SHP77 treated with DMSO at 0.1 percent for 48 hours (cell line): ENCODE results near the gene SMAD1.

Experiments
- DNase-seq: peaks from one replicate; lab custom pipeline; 2025; lab: John Stamatoyannopoulos, UW

The SMAD1 gene

DNA sequence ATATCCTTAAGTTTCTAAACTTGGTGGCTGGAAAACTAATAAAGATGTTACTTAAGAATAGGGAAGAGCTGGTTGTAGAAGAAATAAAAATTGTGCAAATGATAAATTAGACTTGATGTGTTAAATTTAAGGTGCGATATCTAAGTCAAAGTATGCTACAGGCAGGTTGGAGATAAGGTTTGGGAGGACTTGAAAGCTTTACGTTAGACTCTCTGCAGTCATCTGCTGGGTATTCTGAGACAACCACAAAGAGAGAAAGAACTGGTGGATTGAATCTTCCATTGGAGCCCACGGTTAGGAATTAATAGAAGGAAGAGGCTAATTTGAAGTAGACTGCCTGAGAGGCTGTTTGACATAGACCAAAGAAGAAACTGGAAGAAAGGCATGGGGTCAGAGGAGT lies 7.9 kb downstream of the SMAD1 start:
- no peak for DNase-seq

DNA sequence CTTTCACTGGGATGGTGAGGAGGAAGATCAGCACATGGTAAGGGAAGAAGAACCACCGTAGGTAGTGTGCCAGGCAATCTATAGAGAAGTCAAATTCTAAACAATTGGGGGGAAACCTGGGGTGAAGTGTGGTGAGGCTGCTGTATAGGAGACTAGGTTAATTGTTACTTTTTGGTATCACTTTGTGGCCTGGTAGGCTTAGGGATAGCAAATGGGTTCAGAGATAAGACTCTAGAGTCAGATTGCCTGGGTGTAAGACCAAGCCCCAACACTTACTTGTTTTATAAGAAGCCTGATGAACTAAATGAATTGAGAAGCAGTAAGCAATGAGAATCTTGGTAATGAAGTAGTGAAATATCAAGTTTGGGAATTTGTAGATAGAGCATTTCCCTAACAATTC lies 8.7 kb downstream of the SMAD1 start:
- DNase-seq, result no peak

DNA sequence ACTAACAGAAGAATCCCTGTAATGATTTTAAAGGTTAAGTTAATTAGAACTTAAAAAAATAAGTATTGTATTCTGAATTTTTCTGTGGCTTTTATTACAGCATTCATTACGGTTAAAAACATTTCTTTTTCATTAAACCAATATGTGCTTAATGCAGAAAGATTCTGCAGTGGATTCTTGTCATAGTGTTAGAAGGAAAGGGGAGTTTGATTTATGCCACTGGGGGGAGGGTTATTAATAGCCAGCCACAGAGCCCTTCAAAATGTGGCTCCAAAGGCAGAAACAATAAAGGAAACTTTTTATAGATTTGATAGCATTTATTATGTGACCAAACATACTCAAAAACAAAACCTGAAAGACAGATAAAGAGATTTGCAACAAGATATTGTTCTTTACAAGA lies 9.1 kb downstream of the SMAD1 start:
- no peak for DNase-seq

DNA sequence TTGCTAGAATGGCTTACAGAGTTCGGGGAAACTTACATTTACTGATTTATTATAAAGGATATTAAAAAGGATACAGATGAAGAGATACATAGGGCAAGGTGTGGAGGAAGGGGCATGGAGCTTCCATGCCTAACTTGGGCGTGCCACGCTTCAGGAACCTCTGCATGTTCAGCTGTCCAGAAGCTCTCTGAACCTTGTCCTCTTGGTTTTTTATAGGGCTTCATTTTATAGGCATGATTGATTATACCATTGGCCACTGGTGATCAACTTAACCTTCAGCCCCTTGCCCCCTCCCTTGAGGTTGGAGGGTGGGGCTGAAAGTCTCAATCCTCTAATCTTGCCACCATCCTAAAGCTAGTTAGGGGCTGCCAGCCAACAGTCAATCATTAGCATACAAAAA lies 10.7 kb downstream of the SMAD1 start:
- DNase-seq, result no peak

DNA sequence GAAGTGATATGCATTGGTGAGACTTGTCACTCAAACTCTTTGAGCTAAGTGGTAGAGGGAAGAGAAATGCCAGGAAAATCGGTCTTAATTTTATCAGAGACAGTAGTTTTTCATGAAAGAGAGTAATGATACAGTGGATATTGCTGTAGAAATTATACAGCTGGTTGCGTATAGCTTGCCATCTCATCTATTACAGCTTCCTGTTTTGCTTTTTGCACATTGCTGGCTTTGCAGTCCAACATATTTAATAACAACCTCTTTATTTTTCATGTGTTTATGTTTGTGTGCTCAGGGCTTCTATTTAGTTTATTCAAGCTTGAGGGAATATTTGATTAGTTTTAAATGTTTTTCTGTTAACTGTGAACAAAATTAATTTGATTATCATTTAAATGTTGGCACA lies 11.5 kb downstream of the SMAD1 start:
- DNase-seq, result no peak

DNA sequence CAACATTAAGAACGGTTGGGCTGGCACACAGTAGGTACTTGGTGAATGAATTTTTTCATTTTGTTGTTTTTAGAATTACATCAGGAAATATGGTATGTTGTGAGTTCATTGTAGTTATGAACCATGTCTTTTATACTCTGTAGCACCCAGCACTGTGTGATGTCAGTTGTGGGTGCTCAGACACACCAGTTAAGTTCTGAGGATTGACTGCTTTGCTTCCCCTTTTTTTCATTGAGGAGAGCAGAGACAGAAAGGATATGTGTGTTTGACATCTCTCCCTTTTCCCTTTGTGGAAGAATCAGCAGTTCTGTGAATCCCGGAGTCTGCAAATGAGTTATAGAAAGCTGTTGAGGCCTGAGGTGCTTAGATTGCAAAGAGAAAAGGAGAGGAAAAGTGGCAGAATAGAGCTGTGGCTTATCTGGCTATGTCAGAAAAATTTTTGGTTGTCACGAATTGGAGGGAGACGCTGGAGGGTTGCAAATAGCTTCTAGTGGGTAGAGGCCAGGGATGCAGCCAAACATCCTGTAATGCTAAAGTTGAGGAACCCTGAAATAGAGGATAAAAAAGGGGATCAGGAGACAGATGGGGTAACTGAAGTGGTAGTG lies 13.1 kb downstream of the SMAD1 start:
- DNase-seq, result no peak

DNA sequence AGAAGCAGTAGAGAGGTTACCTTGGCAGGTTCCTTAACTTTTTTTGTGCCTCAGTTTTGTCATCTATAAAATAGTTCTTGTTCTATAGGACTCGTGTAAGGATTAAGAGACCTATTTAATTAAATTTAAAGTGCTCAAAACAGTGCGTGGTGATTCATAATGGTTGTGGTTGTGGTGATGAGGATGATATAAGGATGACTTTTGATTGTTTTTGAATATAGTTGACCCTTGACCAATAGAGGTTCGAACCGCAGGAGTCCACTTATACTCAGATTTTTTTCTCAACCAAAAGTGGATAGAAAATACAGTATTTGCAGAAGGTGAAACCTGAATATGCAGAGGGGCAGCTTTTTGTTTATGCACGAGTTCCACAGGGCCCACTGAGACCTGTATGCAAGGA lies 14.6 kb downstream of the SMAD1 start:
- DNase-seq, result no peak

DNA sequence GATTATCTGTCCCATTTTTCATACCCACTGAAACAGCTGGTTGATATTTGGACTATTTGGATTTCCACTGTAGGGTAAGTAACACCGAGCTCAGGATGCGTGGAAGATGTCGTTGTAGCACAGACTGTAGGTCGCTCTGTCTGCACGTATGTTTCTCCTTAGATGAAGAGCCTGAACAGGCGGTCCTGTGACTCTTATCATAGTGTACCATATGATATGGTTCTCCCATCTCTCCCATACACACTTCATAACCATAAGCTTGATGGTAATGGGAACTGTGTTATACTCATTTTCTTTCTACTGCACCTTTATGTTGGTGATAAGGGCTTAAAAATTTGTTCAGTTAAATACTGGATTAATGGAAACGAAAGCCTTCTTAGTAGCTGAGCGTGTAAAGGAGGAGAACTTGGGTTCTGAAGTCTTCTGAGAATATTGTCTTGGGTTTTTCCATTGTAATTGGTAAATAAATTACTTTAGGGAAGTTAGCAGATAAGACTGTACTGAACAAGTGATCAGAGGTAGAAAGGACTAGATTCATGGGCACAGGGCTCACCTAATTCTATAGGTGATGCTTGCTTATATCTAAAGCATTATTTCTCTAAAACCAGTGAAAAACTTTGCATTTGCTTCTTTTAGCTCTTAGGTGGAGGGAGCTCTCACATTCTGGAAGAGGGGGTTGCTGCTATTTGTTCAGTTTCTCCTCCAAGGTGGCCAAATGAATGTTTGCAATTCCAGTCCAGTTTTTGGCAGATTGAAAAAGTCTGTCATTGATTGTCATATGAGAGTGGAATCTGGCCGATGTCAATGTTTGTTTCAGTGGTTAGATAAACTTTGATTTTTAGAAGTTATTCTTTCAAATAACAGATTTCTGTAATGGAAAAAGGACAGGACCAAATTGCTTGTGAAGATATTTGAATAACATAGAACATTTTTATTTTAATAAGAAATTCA lies 15.8 kb downstream of the SMAD1 start:
- DNase-seq, result no peak

DNA sequence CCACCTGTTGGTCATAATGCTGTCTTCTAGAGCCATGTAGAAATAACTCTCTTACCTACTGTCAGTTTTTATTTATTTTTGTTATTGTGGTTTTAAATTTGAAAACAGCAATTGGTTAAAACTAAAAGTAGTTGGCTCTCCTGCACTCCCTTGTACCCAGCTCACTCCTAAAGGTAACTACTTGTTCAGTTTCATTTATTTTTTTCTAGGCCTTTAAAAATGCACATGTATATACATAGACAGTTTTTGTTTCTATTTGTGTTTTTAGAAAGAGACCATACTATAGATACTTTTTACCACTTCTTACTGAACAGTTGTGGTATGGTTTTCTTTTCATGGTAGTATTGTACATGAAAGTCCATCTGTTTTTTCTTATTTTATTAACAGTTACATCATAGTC lies 16.8 kb downstream of the SMAD1 start:
- DNase-seq, result no peak

DNA sequence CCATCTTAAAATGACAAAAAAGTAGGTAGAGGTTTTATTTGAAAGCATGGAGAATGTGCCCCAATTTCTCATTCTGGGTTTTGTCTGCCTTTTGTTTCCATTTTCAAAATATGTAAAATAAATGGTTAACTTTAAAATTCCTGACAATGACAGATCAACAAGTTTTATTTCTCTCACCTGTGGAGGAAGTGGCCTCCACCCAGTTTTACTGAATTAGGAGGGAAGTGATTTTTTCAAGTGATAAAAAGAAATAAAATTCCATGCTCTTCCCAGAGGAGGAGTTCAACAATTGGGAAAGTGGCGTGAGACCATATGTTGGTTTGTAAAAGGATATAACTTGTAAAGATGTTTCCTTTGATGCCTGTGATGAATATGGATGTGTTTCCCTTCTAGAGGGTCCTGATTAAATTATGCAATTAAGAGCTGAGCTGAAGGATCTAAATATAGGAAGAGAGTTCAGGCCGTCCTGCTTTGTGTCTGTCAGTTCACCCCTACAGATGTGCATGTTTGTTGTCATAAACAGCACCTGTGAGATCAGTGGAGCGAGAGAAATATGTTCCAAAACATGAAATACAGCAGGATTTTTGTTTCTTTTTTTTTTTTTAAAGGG lies 19.5 kb downstream of the SMAD1 start:
- no peak for DNase-seq

DNA sequence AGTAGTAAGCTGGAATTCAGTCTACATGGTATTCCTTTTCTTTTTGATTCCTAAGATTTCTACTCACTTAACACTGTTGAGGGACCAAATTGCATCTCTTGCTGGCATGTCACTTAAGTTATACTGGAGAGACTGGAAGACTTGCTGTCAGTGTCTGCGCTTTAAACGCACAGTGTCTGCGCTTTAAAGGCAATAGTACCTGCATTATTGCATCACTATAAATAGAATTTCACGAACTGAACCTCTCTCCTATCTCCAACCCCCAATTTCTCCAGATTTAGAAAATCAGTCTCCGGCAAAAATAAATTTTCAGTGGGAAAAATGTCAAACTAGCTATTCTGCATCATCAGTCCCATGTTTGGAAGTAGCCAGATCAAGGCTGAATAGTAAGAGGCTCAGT lies 21.2 kb downstream of the SMAD1 start:
- DNase-seq, result no peak

DNA sequence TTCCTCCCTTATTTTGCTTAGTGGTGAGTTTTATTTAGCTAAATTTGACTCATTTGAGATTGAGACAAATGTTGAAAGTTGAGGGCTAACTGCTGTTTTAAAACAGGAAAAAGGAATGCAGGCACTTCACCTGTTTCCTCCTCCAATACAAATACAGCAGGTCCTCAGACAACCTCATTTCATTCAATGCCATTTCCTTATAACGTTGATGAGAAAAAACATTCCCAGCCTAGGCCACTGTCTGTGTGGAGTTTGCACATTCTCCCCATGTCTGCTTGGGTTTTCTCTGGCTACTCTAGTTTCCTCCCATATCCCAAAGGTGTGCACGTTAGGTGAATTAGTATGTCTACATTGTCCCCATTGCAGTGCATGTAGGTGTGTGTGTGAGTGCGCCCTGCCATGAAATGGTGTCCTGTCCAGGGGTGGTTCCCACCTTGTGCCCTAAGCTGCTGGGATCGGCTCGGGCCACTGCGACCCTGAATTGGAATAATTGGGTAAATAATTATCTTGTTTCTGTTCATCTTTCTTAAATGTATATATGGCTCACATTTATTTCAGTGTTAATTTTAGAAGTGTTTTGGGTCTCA lies 21.9 kb downstream of the SMAD1 start:
- DNase-seq, result no peak

DNA sequence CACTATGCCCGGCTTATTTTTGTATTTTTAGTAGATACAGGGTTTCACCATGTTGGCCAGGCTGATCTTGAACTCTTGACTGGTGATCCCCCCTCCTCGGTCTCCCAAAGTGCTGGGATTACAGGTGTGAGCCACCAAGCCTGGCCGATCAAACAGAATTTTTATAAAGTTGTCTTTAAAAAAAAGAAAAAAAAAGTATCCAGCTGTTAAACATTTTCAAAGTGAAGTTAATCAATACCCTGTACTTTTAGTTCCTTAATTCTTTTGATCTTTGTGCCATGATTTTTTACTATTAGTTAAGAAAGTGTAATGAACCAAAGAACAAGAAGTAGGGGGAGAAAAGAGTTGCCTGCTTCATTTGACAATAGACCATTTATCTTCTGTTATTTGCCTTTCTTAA lies 24.3 kb downstream of the SMAD1 start:
- DNase-seq, result no peak

DNA sequence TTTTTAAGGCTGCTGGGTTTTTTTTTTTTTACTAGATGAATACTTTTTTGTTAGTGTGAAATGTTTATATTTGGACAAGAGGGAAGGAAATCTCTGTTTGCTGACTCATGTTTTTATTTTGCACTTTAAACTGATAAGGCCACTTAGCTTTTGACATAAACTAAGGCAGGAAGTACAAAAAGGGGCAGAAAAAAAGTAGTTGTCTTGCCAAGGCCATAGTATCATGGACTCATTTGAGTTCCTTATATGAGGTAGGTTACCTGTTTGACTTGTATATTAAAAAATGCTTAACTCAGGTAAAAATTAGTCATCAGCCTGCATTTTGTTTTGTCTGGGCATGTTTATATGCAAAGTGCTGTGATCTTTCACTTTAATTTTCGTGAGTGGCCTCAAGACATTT lies 26.0 kb downstream of the SMAD1 start:
- DNase-seq, result no peak

DNA sequence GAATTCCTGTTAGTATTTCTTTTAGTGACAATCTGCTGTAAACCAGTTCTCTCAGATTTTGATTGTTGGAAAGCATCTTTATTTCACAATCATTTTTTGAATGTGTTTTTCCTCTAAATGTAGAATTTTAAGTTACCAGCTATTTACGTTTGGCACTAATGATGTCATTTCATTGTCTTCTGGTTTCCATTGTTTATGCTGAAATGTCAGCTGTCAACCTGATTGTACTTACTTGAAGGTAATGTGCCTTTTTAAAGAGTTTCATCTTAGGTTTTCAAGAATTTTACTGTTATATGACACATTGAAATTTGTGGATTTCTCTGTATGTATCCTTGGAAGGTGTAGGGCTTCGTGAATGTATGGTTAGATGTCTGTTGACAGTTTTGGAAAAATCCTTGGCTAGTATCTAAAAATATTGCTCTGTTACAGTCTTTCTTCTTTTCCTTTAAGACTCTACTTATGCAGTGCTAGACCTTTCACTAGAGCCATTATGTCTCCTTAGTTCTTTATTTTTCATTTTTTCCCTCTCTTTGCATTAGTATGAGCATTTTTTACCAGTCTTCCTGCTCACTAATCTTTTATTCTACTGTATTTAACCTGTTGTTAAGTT lies 30.4 kb downstream of the SMAD1 start:
- no peak for DNase-seq

DNA sequence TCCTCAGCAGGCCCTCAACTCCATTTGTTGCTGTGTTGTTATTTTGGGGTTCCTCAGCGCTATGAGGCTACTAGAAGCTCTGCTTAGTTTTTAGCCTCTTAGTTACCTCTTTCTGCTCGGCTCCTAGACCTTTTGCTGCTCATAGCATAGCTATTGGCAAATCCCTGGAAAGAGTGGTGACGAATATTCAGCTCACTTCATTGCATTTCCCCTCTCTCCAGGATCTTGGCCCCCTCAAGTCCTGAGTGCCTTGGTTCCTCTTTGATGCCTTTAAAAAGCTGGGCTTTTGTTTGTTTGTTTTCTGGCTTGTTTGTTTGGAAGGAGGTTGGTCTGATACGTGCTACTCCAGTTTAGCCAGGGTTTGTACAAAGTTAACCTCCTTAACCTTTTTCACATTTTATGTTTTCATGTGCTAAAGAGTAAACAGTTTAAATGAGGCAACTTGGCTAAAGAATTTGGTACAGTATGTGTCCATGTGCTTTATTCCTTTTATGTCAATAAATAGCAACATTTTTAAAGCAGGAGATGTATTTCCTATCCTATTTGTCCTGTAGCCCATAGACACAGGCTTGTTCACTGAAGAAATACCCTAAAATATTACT lies 31.5 kb downstream of the SMAD1 start:
- no peak for DNase-seq

DNA sequence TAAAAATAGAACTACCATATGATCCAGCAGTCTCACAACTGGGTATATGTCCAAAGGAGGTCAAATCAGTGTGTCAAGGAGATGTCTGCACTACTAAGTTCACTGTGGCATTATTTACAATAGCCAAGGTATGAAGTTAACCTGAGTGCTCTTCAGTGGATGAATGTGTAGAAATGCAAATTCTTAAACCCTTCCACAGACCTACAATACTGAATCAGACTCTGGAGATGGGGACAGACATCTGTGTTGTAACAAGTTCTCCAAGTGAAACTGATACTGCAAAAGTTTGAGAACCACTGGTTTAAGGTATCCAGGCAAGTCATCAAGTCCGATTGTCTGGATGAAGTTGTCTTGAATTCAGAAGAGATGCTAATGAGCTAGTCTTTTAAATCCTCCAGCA lies 38.5 kb downstream of the SMAD1 start:
- DNase-seq, result no peak

DNA sequence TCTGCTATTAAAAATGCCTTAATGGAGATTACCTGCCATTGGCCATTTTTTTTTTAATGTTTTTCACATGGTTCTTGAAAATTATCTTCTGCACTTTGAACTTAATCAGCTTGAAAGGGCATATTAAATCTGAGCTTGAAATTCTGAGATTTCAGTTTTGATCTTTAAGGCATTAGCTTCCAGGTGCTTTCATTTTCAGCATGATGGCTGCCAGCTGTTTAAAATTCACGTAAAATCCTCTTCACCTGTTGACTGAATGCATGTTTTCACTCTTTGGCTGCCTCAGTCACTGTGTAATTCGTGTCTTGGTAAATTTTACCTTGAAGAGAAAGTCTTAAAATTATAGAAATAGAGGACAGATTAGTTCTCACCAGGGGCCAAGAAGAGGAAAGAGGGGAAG lies 39.6 kb downstream of the SMAD1 start:
- DNase-seq, result no peak

DNA sequence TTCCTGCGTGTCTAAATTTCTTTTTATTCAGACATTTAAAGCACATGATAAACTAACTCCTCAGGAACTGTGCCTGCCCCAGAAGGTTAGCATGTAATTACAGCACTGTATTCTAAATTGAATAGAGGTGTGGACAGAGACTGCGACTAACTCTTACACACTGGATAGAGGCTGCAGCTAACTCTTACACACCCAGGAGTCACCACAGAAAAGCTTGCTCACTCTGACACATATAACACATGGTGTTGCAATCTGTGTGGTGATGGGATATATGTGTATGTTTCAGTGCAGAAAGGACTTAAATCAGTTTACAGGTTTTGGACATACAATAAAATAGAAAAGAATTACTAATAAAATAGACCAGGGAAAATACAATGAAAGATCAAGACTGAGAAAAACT lies 41.5 kb downstream of the SMAD1 start:
- no peak for DNase-seq

DNA sequence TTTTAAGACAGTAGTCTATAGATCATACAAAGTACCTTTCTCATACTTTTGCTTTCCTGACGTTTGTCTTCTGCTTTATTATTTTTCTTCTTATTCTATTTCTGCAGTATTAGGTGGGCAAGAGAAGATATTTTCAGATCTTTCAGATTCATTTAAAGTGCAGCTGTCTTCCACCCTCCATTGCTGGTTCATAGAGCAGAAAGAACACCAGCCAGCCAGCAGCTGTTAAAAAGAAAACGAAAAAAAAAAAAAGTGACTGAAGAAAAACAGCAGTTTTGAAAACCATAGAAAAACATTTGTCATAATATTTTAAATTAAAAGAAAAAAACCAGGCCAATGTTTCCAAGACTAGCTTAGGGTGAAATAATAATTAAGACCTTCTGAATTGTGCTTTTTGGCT lies 42.9 kb downstream of the SMAD1 start:
- DNase-seq, result no peak

DNA sequence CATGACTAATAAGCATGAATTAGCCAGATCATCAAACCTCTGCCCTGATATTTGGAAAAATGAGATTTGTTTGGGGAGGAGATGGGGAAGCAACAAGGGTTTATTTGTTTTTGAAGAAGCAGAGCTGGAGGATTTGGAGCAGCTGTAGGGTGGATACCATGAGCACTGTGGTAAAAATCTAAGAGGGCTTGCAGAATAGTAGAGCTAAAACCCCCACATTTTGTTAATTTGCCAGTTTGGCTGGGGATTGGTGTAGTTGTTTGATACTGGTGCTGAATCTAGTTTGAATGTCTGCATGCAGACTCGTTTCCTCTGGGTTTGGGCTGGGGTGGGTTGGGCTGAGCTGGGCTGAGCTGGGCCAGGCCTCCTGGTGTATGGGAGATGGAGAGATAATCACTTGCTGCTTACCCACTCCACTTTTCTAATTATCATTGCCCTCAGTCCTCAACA lies 43.7 kb downstream of the SMAD1 start:
- DNase-seq, result no peak

DNA sequence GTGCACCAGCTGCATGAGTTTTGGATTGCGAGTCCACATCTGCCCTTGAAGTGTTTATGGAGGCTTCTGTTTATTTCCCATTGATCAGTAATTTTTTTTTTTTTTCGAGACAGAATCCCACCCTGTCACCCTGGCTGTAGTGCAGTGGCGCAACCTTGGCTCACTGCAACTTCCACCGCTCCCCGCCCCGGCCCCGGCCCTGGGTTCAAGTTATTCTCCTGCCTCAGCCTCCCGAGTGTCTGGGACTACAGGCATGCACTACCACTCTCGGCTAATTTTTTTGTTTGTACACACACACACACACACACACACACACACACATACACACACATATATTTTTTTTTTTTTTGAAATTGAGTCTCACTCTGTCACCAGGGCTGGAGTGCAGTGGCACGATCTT lies 46.1 kb downstream of the SMAD1 start:
- no peak for DNase-seq
